ENCODE results near the gene MYRFL.

- TF ChIP-seq CTCF (IDR thresholded peaks at IDR 0.05; ENCODE audit: low read depth, low read length, poor library complexity, severe bottlenecking) (no peak), EZH2phosphoT487 (IDR thresholded peaks at IDR 0.05; ENCODE audit: borderline replicate concordance, low read length) (no peak)
These were observed 102.1 kb downstream of the MYRFL start for GRCh38 chr12:69927164-69927563.

All from DOHH2 (cell line).